Stimulated activated CD8-positive, alpha-beta memory T cell treated with anti-CD3 and anti-CD28 coated beads, Interleukin-4, amount 100 ng/mL, for 1 hour (primary cell): ENCODE data around the gene EMC6.
"Not testable (repeated sequence)": the region's sequence is repeated elsewhere in the genome, so short reads cannot be mapped to it uniquely, and the experiment has no call there.

Experiments used
- DNase-seq, 2 donors: peaks; one replicate each; pipeline ENCODE4 v3.0.0-alpha.2; 2020; ENCODE audit warnings: low read depth in 2 of 2, low spot score in 1 of 2

EMC6 gene

DNA sequence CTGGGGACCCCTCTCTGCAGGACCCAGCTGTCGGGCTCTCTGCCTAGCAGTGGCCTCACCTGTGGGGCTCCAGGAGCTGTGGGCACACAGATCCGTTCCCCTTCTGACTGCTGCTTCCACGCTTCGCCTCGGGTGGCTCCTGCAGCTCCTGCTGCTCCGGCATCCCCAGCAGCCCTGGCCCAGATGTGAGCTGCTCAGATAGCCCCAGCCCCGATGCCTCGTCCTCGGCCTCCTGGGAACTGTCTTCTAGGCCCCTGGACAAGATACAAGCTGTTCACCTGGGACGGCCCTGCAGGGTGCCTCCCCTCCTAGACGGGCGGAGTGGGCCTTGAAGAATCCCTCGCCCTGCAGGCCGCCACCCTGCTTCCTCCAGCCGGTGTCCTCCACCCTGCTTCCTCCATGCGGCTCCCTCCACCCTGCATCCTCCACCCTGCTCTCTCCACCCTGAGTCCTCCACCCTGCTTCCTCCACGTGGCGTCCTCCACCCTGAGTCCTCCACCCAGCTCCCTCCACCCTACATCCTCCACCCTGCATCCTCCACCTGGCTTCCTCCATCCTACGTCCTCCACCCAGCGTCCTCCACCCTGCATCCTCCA, 11.0 kb downstream of the EMC6 start:
- DNase-seq, result no peak

- no peak for DNase-seq
Measured at GRCh38 chr17:3681057-3681456, 12.4 kb downstream of the EMC6 start.

DNA sequence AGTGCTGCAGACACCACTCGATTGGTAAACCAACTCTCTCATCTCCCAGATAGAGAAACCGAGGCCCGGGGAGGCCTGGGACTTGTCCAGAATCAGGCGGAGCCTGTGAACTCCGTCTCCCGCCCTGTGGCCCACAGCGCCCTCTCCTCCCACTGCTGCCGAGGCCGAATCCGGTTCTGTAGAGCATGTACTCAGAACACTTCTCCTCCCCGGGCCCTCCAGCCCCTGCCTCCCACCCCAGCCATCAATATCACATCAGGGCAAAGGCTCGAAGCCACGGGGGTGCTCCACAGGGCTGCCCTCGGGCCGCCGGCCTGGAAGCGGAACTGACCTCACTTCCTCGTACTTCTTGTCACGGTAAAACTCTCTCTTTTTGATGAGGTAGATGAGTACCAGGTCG, 13.0 kb downstream of the EMC6 start:
- no peak for DNase-seq

DNA sequence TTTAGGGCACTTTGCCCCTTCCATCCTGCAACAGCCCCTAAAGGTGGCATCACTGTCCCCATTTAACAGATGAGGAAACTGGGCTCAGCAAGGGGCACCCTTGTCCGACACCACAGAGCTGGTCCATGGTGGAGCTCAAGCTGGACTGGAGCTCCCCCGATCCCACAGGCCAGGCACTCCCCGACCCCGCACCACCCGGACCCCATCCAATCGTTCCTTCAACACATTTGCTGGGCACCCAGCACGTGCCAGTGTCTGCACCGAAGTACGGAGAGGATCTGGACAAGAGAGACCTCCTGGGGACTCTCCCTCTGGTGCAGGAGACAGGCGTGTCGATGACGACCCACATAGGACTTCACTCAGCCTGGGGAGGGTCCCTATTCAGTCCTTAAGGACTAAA, 13.4 kb downstream of the EMC6 start:
- DNase-seq, result no peak

GRCh38 chr17:3683054-3683511, 14.5 kb downstream of the EMC6 start:
- no peak for DNase-seq

GRCh38 chr17:3685174-3685573, 16.6 kb downstream of the EMC6 start:
- no peak for DNase-seq

DNA sequence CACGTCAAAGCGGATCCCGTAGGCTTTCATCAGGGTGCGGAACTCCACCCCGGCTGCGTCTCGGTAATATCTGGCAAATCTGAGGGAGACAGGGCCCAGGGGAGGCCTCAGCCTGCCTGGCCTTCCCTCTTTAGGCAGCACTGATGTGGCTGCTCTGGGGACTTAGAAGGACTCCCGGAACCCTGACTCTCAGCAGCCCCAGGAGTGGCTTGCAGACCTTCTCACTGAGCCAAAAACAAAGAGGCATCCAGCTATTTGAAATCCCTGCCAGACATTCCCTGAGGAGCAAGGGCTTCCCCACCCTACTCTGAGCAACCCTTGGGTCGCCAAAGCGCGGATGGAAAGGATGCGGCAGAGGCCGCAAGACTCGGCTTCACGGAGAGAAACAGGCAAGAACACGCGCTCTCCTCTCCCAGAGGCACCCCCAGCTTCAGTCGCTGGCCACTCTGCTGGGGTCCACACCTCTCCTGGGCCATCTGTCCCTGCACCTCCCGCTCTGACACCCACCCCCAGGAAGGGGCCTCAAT, 19.5 kb downstream of the EMC6 start:
- no peak for DNase-seq

GRCh38 chr17:3688852-3689261, 20.2 kb downstream of the EMC6 start:
- DNase-seq, result no peak

- DNase-seq, result no peak
Measured at GRCh38 chr17:3689262-3690093, 20.9 kb downstream of the EMC6 start.

DNA sequence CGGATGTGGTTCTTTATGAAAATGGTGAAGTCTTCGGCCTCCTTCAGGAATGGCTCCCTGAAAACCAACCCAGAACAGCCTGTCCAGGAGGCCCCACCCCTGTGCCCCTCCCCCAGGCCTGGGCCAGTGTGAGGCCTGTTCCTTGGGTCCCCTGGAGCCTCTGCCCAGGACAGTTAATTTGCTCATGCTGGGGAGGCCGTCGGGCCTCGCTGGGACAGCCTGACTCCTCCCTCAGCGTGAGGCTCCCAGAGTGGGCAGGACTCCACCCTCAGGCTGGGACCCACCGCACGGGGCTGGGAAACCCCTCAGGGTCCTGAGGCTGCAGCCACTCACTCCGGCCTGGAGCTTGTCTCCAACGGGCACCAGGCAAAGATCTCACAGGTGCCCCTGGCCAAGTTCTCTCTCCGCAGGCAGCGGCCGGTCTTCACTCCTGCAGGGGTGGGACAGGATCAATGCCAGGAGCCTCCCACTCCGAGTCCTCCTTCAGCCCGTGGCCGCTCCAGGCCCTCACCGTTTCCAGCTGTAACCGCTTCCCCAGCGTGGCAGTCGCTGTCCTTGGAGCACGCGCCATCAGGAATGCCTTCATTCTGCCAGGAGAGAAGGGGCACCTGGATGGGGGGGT, 21.6 kb downstream of the EMC6 start:
- no peak for DNase-seq

DNA sequence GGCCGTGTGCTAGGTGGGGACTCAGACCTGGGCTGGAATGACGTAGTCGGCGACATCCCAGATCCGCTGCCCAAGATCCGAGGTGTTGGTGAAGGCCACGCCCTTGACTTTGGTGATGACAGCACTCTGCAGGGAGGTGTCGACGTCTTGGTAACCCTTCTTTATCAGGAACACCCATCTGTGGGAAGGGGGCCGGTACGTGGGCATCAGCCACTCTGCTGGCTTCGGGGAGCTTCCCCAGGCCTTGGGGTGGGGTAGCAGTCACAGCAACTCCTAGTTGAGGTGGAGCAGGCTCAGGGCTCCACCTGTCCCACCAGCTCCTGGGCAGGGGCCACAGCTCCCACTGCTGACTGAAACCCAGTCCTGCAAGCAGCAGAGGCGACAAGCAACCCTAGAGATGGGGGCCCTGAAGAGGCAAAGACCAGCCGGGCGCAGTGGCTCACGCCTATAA, 23.0 kb downstream of the EMC6 start:
- no peak for DNase-seq

- no peak for DNase-seq
Measured at GRCh38 chr17:3692346-3692745, 23.7 kb downstream of the EMC6 start.

DNA sequence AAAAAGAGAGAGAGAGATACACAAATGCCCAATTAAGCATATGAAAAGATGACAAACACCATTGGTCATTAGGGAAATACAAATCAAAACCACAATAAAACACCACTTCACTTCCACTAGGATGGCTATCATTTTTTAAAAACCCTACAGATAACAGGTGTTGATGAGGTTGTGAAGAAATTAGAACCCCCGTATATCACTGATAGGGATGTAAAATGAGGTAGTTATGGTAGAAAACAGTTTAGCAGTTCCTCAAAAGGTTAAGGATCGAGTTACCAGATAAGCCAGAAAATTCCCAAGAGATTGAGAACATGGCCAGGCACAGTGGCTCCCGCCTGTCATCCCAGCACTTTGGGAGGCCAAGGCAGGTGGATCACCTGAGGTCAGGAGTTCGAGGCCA, 24.5 kb downstream of the EMC6 start:
- no peak for DNase-seq

DNA sequence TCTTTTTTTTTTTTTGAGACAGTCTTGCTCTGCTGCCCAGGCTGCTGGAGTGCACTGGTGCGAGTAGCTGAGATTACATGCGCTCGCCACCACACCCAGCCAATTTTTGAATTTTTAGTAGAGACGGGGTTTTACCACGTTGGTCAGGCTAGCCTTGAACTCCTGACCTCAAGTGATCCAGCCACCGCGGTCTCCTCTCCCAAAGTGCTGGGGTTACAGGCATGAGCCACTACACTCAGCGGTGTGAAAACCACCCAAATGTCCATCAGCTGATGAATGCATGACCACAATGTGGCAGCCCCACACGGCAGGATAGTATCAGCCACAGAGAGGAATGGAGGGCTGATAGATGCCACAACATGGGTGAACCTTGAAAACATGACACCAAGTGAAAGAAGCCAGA, 25.2 kb downstream of the EMC6 start:
- DNase-seq, result no peak

- no peak for DNase-seq
Measured at GRCh38 chr17:3695129-3695722, 26.6 kb downstream of the EMC6 start.

DNA sequence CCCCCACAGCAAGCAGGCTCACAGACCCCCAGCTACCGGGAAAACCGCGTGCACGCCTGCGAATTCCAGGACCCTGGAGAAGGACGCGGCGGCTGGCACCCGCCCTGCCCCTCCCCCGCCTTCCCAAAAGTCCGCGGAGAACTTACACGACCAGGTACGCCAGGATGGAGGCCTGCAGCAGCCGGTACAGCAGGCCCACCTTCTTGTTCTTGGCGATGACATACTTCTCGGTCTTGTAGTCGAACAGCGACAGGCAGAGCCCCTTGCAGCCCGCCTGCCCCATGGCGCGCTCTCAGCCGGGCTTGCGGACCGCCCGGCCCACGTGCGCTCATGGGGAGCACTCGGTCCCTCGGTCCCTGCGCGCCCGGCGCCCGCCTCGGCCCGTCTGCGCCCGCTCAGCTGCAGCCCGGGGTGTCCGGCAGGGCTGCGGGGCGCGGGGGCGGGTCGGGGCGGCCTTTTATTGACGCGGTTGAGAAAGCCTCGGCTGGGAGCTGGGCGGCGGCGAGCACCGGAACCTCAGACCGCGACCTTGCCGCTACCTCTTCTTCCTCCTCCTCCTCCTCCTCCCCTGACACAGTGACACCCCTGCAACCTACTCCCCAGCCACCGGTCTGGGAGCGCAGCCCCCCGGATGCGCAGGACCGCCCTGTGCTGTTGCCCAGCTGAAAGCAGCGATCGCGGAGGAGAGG, 27.3 kb downstream of the EMC6 start, which contains the start of gene P2RX5:
Gene P2RX5, minus strand, starts transcription at position 433 of the 689 bp plus-strand sequence. Its CDS starts 150 bp downstream, at position 283.
- no peak for DNase-seq

DNA sequence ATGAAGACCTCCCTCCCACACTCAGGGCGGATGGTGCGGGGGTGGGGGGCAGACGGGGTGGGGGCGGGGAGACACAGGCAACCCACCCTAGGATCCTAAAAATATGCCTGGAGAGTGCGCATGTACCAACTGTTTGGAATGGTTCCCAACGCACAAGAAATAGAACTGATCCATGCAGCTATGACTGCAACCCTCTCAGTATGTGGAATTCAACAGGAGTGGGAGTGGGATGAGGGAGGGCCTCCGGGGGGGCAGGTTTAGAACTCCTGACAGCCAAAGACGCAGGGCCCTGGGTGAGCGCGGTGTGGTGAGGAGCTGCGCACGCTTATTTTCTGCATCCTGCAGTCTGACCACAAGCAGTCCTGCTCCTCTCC, 28.5 kb downstream of the EMC6 start:
- DNase-seq, result no peak

GRCh38 chr17:3698139-3698538, 29.5 kb downstream of the EMC6 start:
- DNase-seq, result no peak

- DNase-seq, result no peak
Measured at GRCh38 chr17:3699951-3700350, 31.3 kb downstream of the EMC6 start.

GRCh38 chr17:3702041-3702539, 33.5 kb downstream of the EMC6 start:
- not testable (repeated sequence) for DNase-seq
